GM19351 (cell line): ENCODE data around the gene ADORA2A.

Experiments used
- ATAC-seq: cut with Tn5 transposase; IDR thresholded peaks from one replicate; pipeline ENCODE4 v1.9.1; 2021; ENCODE audit warnings: mild to moderate bottlenecking, moderate library complexity; ENCODE audit not compliant: unreplicated experiment

ADORA2A gene

GRCh38 chr22:24417200-24417599 is 10.2 kb upstream of the ADORA2A start:
- no peak for ATAC-seq

GRCh38 chr22:24417901-24418641 is 9.3 kb upstream of the ADORA2A start:
- ATAC-seq: no peak

GRCh38 chr22:24418786-24419474 is 8.5 kb upstream of the ADORA2A start:
- ATAC-seq: no peak

- ATAC-seq: no peak
Measured at GRCh38 chr22:24419475-24419850, 7.9 kb upstream of the ADORA2A start.

GRCh38 chr22:24420072-24420976 is 7.1 kb upstream of the ADORA2A start:
- ATAC-seq: no peak

GRCh38 chr22:24420977-24421343 is 6.4 kb upstream of the ADORA2A start:
- no peak for ATAC-seq

GRCh38 chr22:24421428-24421931 is 5.9 kb upstream of the ADORA2A start:
- ATAC-seq: no peak

GRCh38 chr22:24422102-24422665 is 5.2 kb upstream of the ADORA2A start:
- no peak for ATAC-seq

GRCh38 chr22:24423519-24424000 is 3.8 kb upstream of the ADORA2A start:
- ATAC-seq: no peak

- no peak for ATAC-seq
Measured at GRCh38 chr22:24424001-24424900, 3.1 kb upstream of the ADORA2A start.

- ATAC-seq: no peak
Measured at GRCh38 chr22:24424901-24425775, 2.3 kb upstream of the ADORA2A start.

GRCh38 chr22:24426436-24426835 is 963 bp upstream of the ADORA2A start:
- no peak for ATAC-seq

- no peak for ATAC-seq
Measured at GRCh38 chr22:24426851-24427499, 424 bp upstream of the ADORA2A start.

- no peak for ATAC-seq
Measured at GRCh38 chr22:24428751-24429410, 1.5 kb downstream of the ADORA2A start.

- ATAC-seq: no peak
Measured at GRCh38 chr22:24429411-24430365, 2.3 kb downstream of the ADORA2A start.

- ATAC-seq: no peak
Measured at GRCh38 chr22:24430431-24431308, 3.3 kb downstream of the ADORA2A start.
